Measurements from ENCODE around the gene AUTS2.

GRCh38 chr7:70000737-70001348, 402.6 kb downstream of the AUTS2 start:
- no peak for TF ChIP-seq EP300 (IDR thresholded peaks at IDR 0.05; ENCODE audit: low read depth)
- no peak for TF ChIP-seq CTCF (IDR thresholded peaks at IDR 0.05)
